Measurements from ENCODE around the gene CTSC.

GRCh38 chr11:88327061-88327460 is 10.5 kb downstream of the CTSC start:
- no peak for TF ChIP-seq CTCF (conservative IDR thresholded peaks at IDR 0.05)
- no peak for TF ChIP-seq ZFX (IDR thresholded peaks at IDR 0.05)
